ENCODE measurements around the gene EXT2. TPM values are rescaled to one million over a fixed set of nuclear protein-coding genes. Genes with fewer than 3 reads are reported as not detected.

The EXT2 gene
- total and polyA plus RNA-seq, 2 of the 13 experiments (the other 11 are each of a cell fraction or from before 2014, with no cell fraction given) = 61.5 to 68.7 TPM

GRCh38 chr11:44224867-44225501, 129.5 kb downstream of the EXT2 start:
- CTCF ChIA-PET (ENCODE audit: low intra/inter-chr PET ratio, low total read pairs) = no interaction called here
- no peak overlapping the region for H3K27ac ChIP-seq (ENCODE audit: extremely low read length, insufficient read depth, low read length)
- no peak overlapping the region for H3K9ac ChIP-seq (ENCODE audit: insufficient read depth, low read depth, low read length)
- no peak for ATAC-seq
- no peak overlapping the region for H2AFZ ChIP-seq (ENCODE audit: low read length)
- H3K9me3 ChIP-seq (ENCODE audit: low read length) = no peaks in the 10 kb centered on the region
- in situ Hi-C loops (cut with HindIII; ENCODE audit: extremely low pct_ligation_motif_present, low pct_unique_long_range_greater_than_20kb) (no loop called here), intact Hi-C loops (cut with micrococcal nuclease; ENCODE audit: unreplicated experiment) (no loop called here)
- H3K36me3 ChIP-seq (replicated peaks in 1 of 2; ENCODE audit: control insufficient read depth in 1 of 2, insufficient read depth in 2 of 2, low read length in 2 of 2) = no peaks in the 10 kb centered on the region
- no peak overlapping the region for H3K4me3 ChIP-seq (replicated peaks in 1 of 3; ENCODE audit: insufficient read depth in 1 of 3, low read depth in 2 of 3, low read length in 3 of 3)
- no peak overlapping the region for H3K4me2 ChIP-seq (ENCODE audit: low read depth, low read length)
- H3K27me3 ChIP-seq (ENCODE audit: control insufficient read depth in 1 of 2, insufficient read depth in 2 of 2, low read length in 2 of 2) = no peaks in the 10 kb centered on the region
- H3K4me1 ChIP-seq (ENCODE audit: insufficient read depth, low read length) = no peaks in the 10 kb centered on the region
- 94% methylated on average over 3 of the region's 3 CpGs for WGBS (ENCODE audit: low lambda C conversion rate)
- no peak for DNase-seq (ENCODE audit: low spot score)
- no peak for TF ChIP-seq ZNF569 (CRISPR knock-in tag; IDR thresholded peaks at IDR 0.05; ENCODE audit: borderline replicate concordance)
- TF ChIP-seq ZNF597 (CRISPR knock-in tag; IDR thresholded peaks at IDR 0.05) = no peak
- no peak for TF ChIP-seq CHCHD3 (CRISPR knock-in tag; IDR thresholded peaks at IDR 0.05)
- TF ChIP-seq ZNF10 (CRISPR knock-in tag; IDR thresholded peaks at IDR 0.05; ENCODE audit: borderline replicate concordance, low read depth) = no peak
- TF ChIP-seq IRF9 (CRISPR knock-in tag; IDR thresholded peaks at IDR 0.05; ENCODE audit: borderline replicate concordance) = no peak
- H4K20me1 ChIP-seq (ENCODE audit: insufficient read depth, low read length) = no peaks in the 10 kb centered on the region
- FAIRE-seq = no peak
- POLR2A ChIA-PET = no interaction called here
- no TSS peak for BruUV-seq (replicated peaks)
- no peaks in the 10 kb centered on the region for H3K79me2 ChIP-seq (ENCODE audit: insufficient read depth, low read length)

- no peak overlapping the region for H3K27ac ChIP-seq (ENCODE audit: extremely low read length, insufficient read depth, low read length)
- H3K36me3 ChIP-seq (replicated peaks in 1 of 2; ENCODE audit: control insufficient read depth in 1 of 2, insufficient read depth in 2 of 2, low read length in 2 of 2) = no peaks in the 10 kb centered on the region
- no peak overlapping the region for H3K9ac ChIP-seq (ENCODE audit: insufficient read depth, low read depth, low read length)
- POLR2A ChIA-PET = no interaction called here
- BruUV-seq (replicated peaks) = no TSS peak
- WGBS (ENCODE audit: low lambda C conversion rate) = 100% methylated on average over 2 of the region's 2 CpGs
- ATAC-seq (no peak), FAIRE-seq (no peak), DNase-seq (ENCODE audit: low spot score) (no peak)
- H4K20me1 ChIP-seq (ENCODE audit: insufficient read depth, low read length) = no peaks in the 10 kb centered on the region
- no peak overlapping the region for H3K4me3 ChIP-seq (replicated peaks in 1 of 3; ENCODE audit: insufficient read depth in 1 of 3, low read depth in 2 of 3, low read length in 3 of 3)
- H3K9me3 ChIP-seq (ENCODE audit: low read length) = no peaks in the 10 kb centered on the region
- in situ Hi-C loops (cut with HindIII; ENCODE audit: extremely low pct_ligation_motif_present, low pct_unique_long_range_greater_than_20kb) = no loop called here
- intact Hi-C loops (cut with micrococcal nuclease; ENCODE audit: unreplicated experiment) = no loop called here
- H3K79me2 ChIP-seq (ENCODE audit: insufficient read depth, low read length) = no peaks in the 10 kb centered on the region
- CTCF ChIA-PET (ENCODE audit: low intra/inter-chr PET ratio, low total read pairs) = no interaction called here
- no peak overlapping the region for H3K4me2 ChIP-seq (ENCODE audit: low read depth, low read length)
- H3K27me3 ChIP-seq (ENCODE audit: control insufficient read depth in 1 of 2, insufficient read depth in 2 of 2, low read length in 2 of 2) = no peaks in the 10 kb centered on the region
- no peak overlapping the region for H2AFZ ChIP-seq (ENCODE audit: low read length)
- no peaks in the 10 kb centered on the region for H3K4me1 ChIP-seq (ENCODE audit: insufficient read depth, low read length)
- TF ChIP-seq NFRKB (IDR thresholded peaks at IDR 0.05) = no peak
- TF ChIP-seq CBX1 (IDR thresholded peaks at IDR 0.05; ENCODE audit: low read depth) = no peak
- TF ChIP-seq KLF12 (CRISPR knock-in tag; IDR thresholded peaks at IDR 0.05; ENCODE audit: borderline replicate concordance) = no peak
- TF ChIP-seq KDM6A (CRISPR knock-in tag; IDR thresholded peaks at IDR 0.05; ENCODE audit: low read depth) = no peak
- no peak for TF ChIP-seq TRAFD1 (CRISPR knock-in tag; IDR thresholded peaks at IDR 0.05; ENCODE audit: borderline replicate concordance)
- no peak for TF ChIP-seq ATF5 (CRISPR knock-in tag; IDR thresholded peaks at IDR 0.05; ENCODE audit: low read depth)
- TF ChIP-seq ARNT2 (CRISPR knock-in tag; IDR thresholded peaks at IDR 0.05; ENCODE audit: low read depth) = no peak
- no peak for TF ChIP-seq ZBTB34 (CRISPR knock-in tag; IDR thresholded peaks at IDR 0.05)
These were observed 131.0 kb downstream of the EXT2 start for GRCh38 chr11:44226490-44226889.
